IPS DF 6.9 (cell line): ENCODE data around the gene NXN.
"Not testable (repeated sequence)": the region's sequence is repeated elsewhere in the genome, so short reads cannot be mapped to it uniquely, and the experiment has no call there.

Experiments used
- DNase-seq: peaks from one replicate; pipeline ENCODE4 v3.0.0-alpha.2; 2013; ENCODE audit warnings: low read depth, low spot score
- H3K27ac ChIP-seq: one replicate; pipeline ENCODE4 v1.5.1; 2013; ENCODE audit warnings: low read length, control low read depth
- H3K27me3 ChIP-seq: 2 replicates; pipeline ENCODE4 v1.6.1; 2013; ENCODE audit warnings: mild to moderate bottlenecking, low read length; ENCODE audit not compliant: control insufficient read depth, insufficient read depth
- H3K36me3 ChIP-seq: 2 replicates; pipeline ENCODE4 v1.6.1; 2013; ENCODE audit warnings: low read length; ENCODE audit not compliant: control insufficient read depth, insufficient read depth
- H3K4me1 ChIP-seq: 2 replicates; pipeline ENCODE4 v1.6.1; 2013; ENCODE audit warnings: low read length; ENCODE audit not compliant: control insufficient read depth, insufficient read depth
- H3K4me3 ChIP-seq: 2 replicates; pipeline ENCODE4 v1.5.1; 2013; ENCODE audit warnings: mild to moderate bottlenecking, low read length
- H3K9me3 ChIP-seq: 2 replicates; pipeline ENCODE4 v1.6.1; 2013; ENCODE audit warnings: low read length, inconsistent platforms; ENCODE audit not compliant: control insufficient read depth, insufficient read depth
- WGBS: extraction: QIAGEN DNeasy Blood & Tissue Kit; methylation state at CpG from one replicate; pipeline ENCODE4 v1.1.7; 2013; ENCODE audit warnings: mixed read lengths, missing lambda C conversion rate; ENCODE audit not compliant: insufficient read length, insufficient coverage; 5-methylcytosine and 5-hydroxymethylcytosine counted together

Gene NXN

DNA sequence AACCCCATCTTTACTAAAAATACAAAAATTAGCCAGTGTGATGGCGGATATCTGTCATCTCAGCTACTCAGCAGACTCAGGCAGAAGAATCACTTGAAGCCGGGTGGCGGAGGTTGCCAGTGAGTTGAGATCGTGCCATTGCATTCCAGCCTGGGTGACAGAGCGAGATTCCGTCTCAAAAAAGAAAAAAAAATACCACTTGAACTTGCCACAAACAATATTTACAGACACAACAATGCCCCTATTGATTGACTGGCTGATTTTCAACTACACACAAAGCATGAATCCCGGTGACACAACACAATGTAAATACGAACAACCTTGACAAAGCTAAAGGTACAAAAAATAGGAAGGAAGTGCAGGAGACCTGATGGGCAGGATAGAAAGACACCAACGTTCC is 49.3 kb downstream of the NXN start:
- Histone ChIP-seq H3K4me1 (peaks cover 7% of the 10 kb centered on the region), H3K27me3 (no peaks in the 10 kb centered on the region), H3K36me3 (no peaks in the 10 kb centered on the region), H3K27ac (no peak overlapping the region), H3K9me3 (no peaks in the 10 kb centered on the region), H3K4me3 (no peak overlapping the region)
- no CpG with 5 or more reads among the region's 9 CpGs for WGBS
- DNase-seq: no peak

DNA sequence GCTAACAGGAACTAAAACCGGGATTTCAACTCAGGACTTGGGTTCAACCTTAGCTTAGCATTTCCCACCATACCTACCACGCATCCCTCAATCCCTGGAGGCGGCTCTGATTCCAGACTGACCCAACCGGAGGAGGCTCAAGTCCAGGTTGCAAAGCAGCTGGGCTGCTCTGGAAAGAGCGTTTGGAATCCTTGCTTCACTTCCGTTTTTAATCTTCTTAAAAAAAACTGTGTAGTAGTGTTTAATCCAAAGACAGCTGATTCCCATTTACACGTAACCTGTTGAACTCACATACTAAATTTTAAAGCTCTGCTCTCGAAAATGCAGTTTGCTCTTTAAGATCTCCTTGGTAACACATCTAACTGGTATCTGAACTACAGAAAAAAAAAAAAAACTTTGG is 50.0 kb downstream of the NXN start:
- H3K4me3 ChIP-seq: no peak overlapping the region
- H3K27ac ChIP-seq: no peak overlapping the region
- no peaks in the 10 kb centered on the region for H3K27me3 ChIP-seq
- peaks cover 11% of the 10 kb centered on the region for H3K4me1 ChIP-seq
- H3K36me3 ChIP-seq: no peaks in the 10 kb centered on the region
- no CpG with 5 or more reads among the region's 8 CpGs for WGBS
- DNase-seq: no peak
- H3K9me3 ChIP-seq: no peaks in the 10 kb centered on the region

DNA sequence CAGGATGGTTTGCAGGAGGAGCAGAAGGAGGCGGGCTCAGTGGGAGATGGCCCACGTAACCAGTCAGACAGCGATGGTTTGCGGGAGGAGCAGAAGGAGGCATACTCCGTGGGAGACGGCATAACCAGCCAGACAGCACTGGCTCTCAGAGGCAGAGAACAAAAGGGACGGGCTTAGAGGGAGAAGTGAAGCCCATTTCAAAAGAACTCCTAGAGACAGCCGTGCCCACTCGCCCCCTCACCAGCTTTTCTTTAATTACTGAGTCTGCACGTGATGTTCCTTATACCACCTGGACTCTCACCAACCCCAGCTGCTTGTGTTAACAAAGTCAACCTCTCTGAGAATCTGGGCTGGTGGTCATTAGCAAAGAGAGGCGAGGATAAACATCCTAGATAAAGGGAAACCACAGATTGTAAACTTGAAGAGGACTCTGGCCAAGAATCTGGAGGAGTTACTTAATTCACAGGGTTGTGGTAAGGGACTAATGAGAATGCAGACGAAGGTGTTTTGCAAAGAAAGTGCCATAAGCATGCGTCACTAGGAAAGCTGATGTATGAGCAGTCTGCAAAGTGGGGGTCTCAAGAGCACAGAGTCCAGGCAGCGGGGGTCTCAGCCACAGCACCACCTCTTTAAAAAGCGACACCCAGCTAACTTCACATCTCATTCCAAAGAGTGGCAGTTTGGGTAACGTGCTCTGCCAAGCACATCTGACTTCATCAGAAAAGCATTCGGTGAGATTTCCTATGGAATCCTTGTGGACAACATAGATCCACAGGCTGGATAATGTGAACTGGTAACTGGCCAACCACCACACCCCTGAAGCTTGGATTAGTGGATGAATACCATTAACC is 51.7 kb downstream of the NXN start:
- no peak for DNase-seq
- no peaks in the 10 kb centered on the region for H3K36me3 ChIP-seq
- no peaks in the 10 kb centered on the region for H3K9me3 ChIP-seq
- no peak overlapping the region for H3K27ac ChIP-seq
- no peak overlapping the region for H3K4me3 ChIP-seq
- peaks cover 7% of the 10 kb centered on the region for H3K4me1 ChIP-seq
- no peaks in the 10 kb centered on the region for H3K27me3 ChIP-seq
- no CpG with 5 or more reads among the region's 17 CpGs for WGBS

DNA sequence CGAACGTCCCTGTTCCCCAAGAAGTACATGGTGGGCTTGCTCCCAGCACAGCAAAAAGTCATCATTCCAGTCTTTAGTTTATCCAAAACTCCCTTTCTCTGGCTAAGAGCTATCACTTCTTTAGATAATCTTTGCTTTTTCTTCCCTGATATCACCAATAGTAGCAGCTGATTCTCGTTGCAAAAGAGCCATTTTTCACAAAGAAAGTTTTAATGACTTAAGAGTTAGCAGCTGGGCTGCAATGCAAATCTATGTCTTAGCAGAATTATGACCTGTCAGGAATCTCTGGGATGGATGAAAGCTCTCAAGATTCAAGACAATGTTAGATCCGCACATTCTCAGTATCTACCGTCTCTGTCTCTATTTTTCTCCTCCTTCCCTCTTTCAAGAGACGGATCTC is 53.8 kb downstream of the NXN start:
- H3K9me3 ChIP-seq: no peaks in the 10 kb centered on the region
- H3K4me3 ChIP-seq: no peak overlapping the region
- no peaks in the 10 kb centered on the region for H3K36me3 ChIP-seq
- H3K27ac ChIP-seq: no peak overlapping the region
- peaks cover 5% of the 10 kb centered on the region for H3K4me1 ChIP-seq
- no peaks in the 10 kb centered on the region for H3K27me3 ChIP-seq
- no peak for DNase-seq
- WGBS: 100% methylated on average over 1 of the region's 6 CpGs

DNA sequence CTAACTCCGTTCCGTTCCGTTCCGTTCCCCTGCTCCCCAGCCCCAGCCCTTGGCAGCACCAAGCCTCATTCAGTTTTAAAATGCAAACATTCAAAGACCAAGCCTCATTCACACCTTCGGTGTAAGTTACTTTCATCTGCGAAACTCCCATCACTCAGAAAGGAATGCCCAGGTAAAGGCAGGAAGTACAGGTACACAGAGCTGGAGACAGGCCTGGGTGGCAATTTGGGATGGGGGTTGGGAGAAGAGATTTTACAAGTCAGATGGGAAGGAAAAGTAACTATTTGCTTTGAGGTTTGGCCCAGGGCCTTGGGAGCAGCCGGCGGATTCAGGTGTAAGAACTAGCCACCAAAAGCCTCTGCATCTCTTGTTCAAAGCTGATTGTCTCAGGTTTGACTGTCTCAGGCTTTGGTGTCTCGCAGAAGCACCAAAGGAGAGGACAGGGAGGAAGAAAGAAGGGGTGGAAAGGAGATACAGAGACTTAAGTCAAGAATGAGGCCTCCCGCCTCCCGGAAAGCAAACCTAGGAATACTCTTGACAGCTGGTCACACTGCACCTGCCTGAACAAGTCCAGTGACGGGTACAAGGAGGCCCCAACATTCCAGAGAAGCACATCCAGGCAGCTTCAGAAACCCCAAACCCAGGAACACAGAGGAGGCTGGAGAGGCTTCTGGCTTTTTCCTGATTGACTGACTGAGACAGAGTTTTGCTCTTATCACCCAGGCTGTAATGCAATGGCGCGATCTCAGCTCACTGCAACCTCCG is 54.7 kb downstream of the NXN start:
- no peaks in the 10 kb centered on the region for H3K9me3 ChIP-seq
- H3K4me3 ChIP-seq: no peak overlapping the region
- no peak overlapping the region for H3K27ac ChIP-seq
- no peaks in the 10 kb centered on the region for H3K27me3 ChIP-seq
- DNase-seq: no peak
- no CpG with 5 or more reads among the region's 15 CpGs for WGBS
- H3K36me3 ChIP-seq: no peaks in the 10 kb centered on the region
- peaks cover 5% of the 10 kb centered on the region for H3K4me1 ChIP-seq

DNA sequence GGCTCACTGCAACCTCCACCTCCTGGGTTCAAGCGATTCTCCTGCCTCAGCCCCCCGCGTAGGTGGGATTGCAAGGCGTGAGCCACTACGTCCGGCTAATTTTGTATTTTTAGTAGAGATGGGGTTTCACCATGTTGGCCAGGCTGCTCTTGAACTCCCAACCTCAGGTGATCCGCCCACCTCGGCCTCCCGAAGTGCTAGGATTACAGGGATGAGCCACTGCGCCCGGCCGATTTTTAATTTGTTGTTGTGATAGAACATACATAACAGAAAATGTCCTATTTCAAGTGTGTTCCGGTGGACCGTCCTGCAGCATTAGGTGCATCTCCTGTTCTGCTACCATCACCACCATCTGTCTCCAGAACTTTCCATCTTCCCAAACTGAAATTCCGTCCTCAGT is 55.3 kb downstream of the NXN start:
- DNase-seq, H3K36me3 ChIP-seq, H3K27me3 ChIP-seq, H3K4me3 ChIP-seq, H3K27ac ChIP-seq, H3K9me3 ChIP-seq, H3K4me1 ChIP-seq: not testable (repeated sequence)
- WGBS: no CpG with 5 or more reads among the region's 15 CpGs

DNA sequence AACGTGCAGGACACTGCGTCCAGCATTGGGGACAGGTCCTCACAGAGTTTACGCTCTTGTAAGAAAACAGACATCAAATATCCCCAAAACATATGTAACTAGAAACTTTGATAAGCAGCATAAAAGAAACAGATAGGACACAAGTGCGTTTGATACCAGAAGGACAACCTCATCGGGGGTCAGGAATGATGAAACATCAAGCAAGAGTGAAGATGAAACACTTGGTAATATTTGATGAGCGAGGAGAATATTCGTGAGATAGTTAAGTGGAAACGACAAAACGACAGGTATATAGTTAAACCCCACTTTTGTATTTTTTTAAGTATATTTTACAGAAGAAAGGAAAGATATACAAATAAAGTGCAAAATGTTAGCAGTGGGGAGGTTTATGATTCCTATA is 55.9 kb downstream of the NXN start:
- H3K27ac ChIP-seq: no peak overlapping the region
- no peaks in the 10 kb centered on the region for H3K36me3 ChIP-seq
- no peak for DNase-seq
- H3K4me3 ChIP-seq: no peak overlapping the region
- no peaks in the 10 kb centered on the region for H3K27me3 ChIP-seq
- H3K4me1 ChIP-seq: peaks cover 5% of the 10 kb centered on the region
- H3K9me3 ChIP-seq: no peaks in the 10 kb centered on the region
- WGBS: 89% methylated on average over 4 of the region's 9 CpGs

DNA sequence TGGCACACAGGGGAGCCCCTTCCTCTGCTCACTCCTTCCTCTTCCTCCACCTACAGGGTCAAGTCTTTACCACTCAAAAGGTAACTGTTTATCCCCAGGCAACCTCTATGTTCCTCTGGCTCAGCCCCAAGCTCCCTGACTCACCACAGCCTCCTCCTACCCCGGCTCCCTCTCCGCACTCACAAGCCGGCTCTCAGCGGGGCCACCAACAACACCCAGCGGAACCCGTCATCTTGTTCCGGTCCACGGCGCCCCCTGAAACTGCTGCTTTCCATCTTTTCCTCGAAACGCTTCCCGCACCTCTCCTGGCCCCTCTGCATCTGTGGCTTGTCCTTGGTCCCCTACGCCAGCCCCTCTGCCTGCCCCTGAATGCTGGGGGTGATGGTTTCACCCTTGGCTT is 58.4 kb downstream of the NXN start:
- WGBS: no CpG with 5 or more reads among the region's 13 CpGs
- H3K27ac ChIP-seq: no peak overlapping the region
- H3K36me3 ChIP-seq: no peaks in the 10 kb centered on the region
- no peak overlapping the region for H3K4me3 ChIP-seq
- no peak for DNase-seq
- peaks cover 3% of the 10 kb centered on the region for H3K4me1 ChIP-seq
- H3K9me3 ChIP-seq: no peaks in the 10 kb centered on the region
- no peaks in the 10 kb centered on the region for H3K27me3 ChIP-seq

DNA sequence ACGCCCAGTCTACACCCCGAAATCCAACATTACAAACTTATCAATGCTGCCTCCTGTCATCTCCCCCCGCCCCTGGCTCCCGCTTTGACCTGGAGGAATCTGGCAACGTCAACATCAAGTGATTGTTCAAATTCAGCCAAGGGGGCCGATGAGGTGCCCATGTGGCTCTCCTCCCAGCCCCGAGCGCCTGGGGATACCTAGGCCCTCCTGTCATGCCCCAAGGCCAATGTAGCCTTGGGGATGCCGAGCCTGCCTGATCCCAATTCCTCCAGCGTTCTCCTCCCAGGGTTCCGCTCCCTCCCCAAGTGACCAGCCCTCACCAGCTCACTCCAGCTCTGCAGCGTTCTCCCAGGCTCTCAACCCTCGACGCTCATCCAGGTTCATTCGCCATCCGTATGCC is 59.4 kb downstream of the NXN start:
- Histone ChIP-seq H3K27me3 (no peaks in the 10 kb centered on the region), H3K9me3 (no peaks in the 10 kb centered on the region), H3K4me1 (peaks cover 3% of the 10 kb centered on the region), H3K36me3 (no peaks in the 10 kb centered on the region), H3K4me3 (no peak overlapping the region), H3K27ac (no peak overlapping the region)
- no CpG with 5 or more reads among the region's 16 CpGs for WGBS
- no peak for DNase-seq

DNA sequence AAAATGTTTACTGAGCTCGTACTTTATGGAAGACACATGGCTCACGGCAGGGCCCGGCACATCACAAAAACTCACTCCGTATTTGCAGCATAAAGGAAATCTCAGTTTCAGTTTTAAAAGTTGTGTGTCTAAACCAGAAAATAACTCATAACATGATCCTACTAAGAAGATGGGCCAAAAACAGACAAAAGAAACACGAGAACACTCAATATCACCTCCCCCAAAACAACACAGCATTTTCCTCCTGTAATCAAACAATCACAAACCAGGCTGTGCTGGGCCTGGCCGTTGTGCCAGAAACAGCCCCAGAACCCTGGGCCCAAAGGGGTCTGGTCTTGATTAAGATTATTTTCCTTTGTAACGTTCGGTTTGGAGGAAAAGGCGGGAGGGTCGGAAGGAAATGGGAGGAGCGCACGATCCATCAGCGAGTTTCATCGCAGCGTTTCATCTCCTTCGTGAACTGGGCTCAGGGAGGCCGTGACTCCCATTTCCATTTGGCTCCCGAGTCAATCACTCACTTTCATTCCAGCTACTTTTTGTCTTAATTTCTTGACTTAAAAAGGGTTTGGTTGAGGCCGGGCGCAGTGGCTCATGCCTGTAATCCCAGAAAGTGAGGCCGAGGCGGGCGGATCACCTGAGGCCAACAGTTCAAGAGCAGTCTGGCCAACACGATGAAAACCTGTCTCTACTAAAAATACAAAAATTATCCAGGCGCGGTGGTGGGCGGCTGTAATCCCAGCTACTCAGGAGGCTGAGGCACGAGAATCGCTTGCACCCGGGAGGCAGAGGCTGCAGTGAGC is 61.4 kb downstream of the NXN start:
- no peak for DNase-seq
- no peaks in the 10 kb centered on the region; the same call in none of the 2 replicates for H3K4me1 ChIP-seq
- H3K4me3 ChIP-seq: no peak overlapping the region
- H3K9me3 ChIP-seq: no peaks in the 10 kb centered on the region
- H3K36me3 ChIP-seq: no peaks in the 10 kb centered on the region
- no peak overlapping the region for H3K27ac ChIP-seq
- no peaks in the 10 kb centered on the region for H3K27me3 ChIP-seq
- WGBS: 100% methylated on average over 4 of the region's 30 CpGs
